Measurements from ENCODE around the gene CFAP99. TPM values are rescaled to one million over a fixed set of nuclear protein-coding genes. Genes with fewer than 3 reads are reported as not detected.

Gene CFAP99
- total RNA-seq, 1 donor from 2014 or later: not detected

GRCh38 chr4:2451821-2452785 lies 33.3 kb downstream of the CFAP99 start:
- Mint-ChIP-seq H3K4me1 (ENCODE audit: low read depth) (no peaks in the 10 kb centered on the region), H3K27ac (no peak overlapping the region), H3K36me3 (ENCODE audit: insufficient read depth) (no peaks in the 10 kb centered on the region), H3K4me3 (ENCODE audit: low read depth) (no peak overlapping the region), H3K9me3 (ENCODE audit: low read depth) (no peaks in the 10 kb centered on the region), H3K27me3 (no peaks in the 10 kb centered on the region)
- no peak for DNase-seq (ENCODE audit: low spot score, unreplicated experiment)
- no peak for TF ChIP-seq CTCF (IDR thresholded peaks at IDR 0.05; ENCODE audit: unreplicated experiment)

GRCh38 chr4:2457481-2458295 lies 38.9 kb downstream of the CFAP99 start:
- DNase-seq (ENCODE audit: low spot score, unreplicated experiment): no peak
- H3K9me3 Mint-ChIP-seq (ENCODE audit: low read depth): no peaks in the 10 kb centered on the region
- H3K36me3 Mint-ChIP-seq (ENCODE audit: insufficient read depth): no peaks in the 10 kb centered on the region
- peaks cover 1% of the 10 kb centered on the region for H3K4me1 Mint-ChIP-seq (ENCODE audit: low read depth)
- peaks cover 17% of the 10 kb centered on the region for H3K27me3 Mint-ChIP-seq
- TF ChIP-seq CTCF (IDR thresholded peaks at IDR 0.05; ENCODE audit: unreplicated experiment): no peak
- no peak overlapping the region for H3K4me3 Mint-ChIP-seq (ENCODE audit: low read depth)
- H3K27ac Mint-ChIP-seq: no peak overlapping the region

- no peaks in the 10 kb centered on the region for H3K36me3 Mint-ChIP-seq (ENCODE audit: insufficient read depth)
- H3K27ac Mint-ChIP-seq: no peak overlapping the region
- peaks cover 1% of the 10 kb centered on the region for H3K4me1 Mint-ChIP-seq (ENCODE audit: low read depth)
- H3K9me3 Mint-ChIP-seq (ENCODE audit: low read depth): no peaks in the 10 kb centered on the region
- H3K4me3 Mint-ChIP-seq (ENCODE audit: low read depth): no peak overlapping the region
- no peak for DNase-seq (ENCODE audit: low spot score, unreplicated experiment)
- TF ChIP-seq CTCF (IDR thresholded peaks at IDR 0.05; ENCODE audit: unreplicated experiment): no peak
- H3K27me3 Mint-ChIP-seq: peaks cover 25% of the 10 kb centered on the region
These were observed 40.1 kb downstream of the CFAP99 start for GRCh38 chr4:2458546-2459491.

- no peak for TF ChIP-seq CTCF (IDR thresholded peaks at IDR 0.05; ENCODE audit: unreplicated experiment)
- H3K36me3 Mint-ChIP-seq (ENCODE audit: insufficient read depth): no peaks in the 10 kb centered on the region
- DNase-seq (ENCODE audit: low spot score, unreplicated experiment): no peak
- no peak overlapping the region for H3K4me3 Mint-ChIP-seq (ENCODE audit: low read depth)
- H3K27ac Mint-ChIP-seq: no peak overlapping the region
- no peaks in the 10 kb centered on the region for H3K9me3 Mint-ChIP-seq (ENCODE audit: low read depth)
- peaks cover 1% of the 10 kb centered on the region for H3K4me1 Mint-ChIP-seq (ENCODE audit: low read depth)
- H3K27me3 Mint-ChIP-seq: peaks cover 30% of the 10 kb centered on the region
These were observed 41.0 kb downstream of the CFAP99 start for GRCh38 chr4:2459589-2460349.

Data from progenitor cell of endocrine pancreas (in vitro differentiated cells).